Gastrocnemius medialis (tissue), 4 donors: Measurements from ENCODE around the gene CELSR1. TPM values are rescaled to one million over a fixed set of nuclear protein-coding genes. Genes with fewer than 3 reads are reported as not detected.

Experiments used
- ATAC-seq, 2 donors: fragments of 150-250 bp; one replicate each; pipeline ENCODE4 v1.9.1; 2016
- DNase-seq, 2 donors: peaks; one replicate each; pipeline ENCODE4 v3.0.0-alpha.2; 2019
- H3K27ac ChIP-seq, 4 donors: fragments of 200-600 bp; sonication (generic); 1 replicate in 1 of 4; 2 replicates in 3 of 4; pipeline ENCODE4 v1.5.1; 2016 to 2018; ENCODE audit warnings: mild to moderate bottlenecking in 2 of 4, moderate library complexity in 1 of 4
- H3K27me3 ChIP-seq, 3 donors: fragments of 200-600 bp; sonication (generic) in 2 of 3; 1 replicate in 1 of 3; 2 replicates in 2 of 3; pipeline versions ENCODE4 v1.5.1 to v1.6.0; 2016 to 2019; ENCODE audit warnings: mild to moderate bottlenecking in 1 of 3, moderate library complexity in 1 of 3
- H3K36me3 ChIP-seq, 2 donors: fragments of 200-600 bp; sonication (generic) in 1 of 2; one replicate each; pipeline ENCODE4 v1.5.1; 2017 to 2018
- H3K4me1 ChIP-seq, 2 donors: fragments of 200-600 bp; sonication (generic) in 1 of 2; one replicate each; pipeline ENCODE4 v1.5.1; 2016 to 2017; ENCODE audit warnings: mild to moderate bottlenecking in 2 of 2
- H3K4me3 ChIP-seq, 4 donors: fragments of 200-600 bp; sonication (generic) in 3 of 4; 1 replicate in 1 of 4; 2 replicates in 3 of 4; pipeline ENCODE4 v1.5.1; 2016 to 2019; ENCODE audit warnings: mild to moderate bottlenecking in 2 of 4
- H3K9me3 ChIP-seq, 3 donors: fragments of 200-600 bp; sonication (generic) in 2 of 3; 1 replicate in 1 of 3; 2 replicates in 2 of 3; pipeline ENCODE4 v1.5.1; 2016 to 2019
- POLR2A ChIP-seq, 2 donors: fragments of 450-650 bp; IDR thresholded peaks; one replicate each; pipeline ENCODE4 v1.6.1; 2017; ENCODE audit warnings: antibody characterized with exemption in 2 of 2, mild to moderate bottlenecking in 2 of 2, moderate library complexity in 2 of 2
- in situ Hi-C, 4 donors: fragments of 200-750 bp; cut with MboI; loops; one replicate each; pipeline versions ENCODE4 v1.15.0 to v1.8.0; 2017; ENCODE audit warnings: low sequenced_read_pairs in 4 of 4
- intact Hi-C: fragments of 100-400 bp; cut with DNase I; formaldehyde crosslinking; loops from one replicate; pipeline ENCODE4 v1.15.1; 2023; ENCODE audit warnings: low total_unique reads
- total RNA-seq, 4 donors: library from RNA; depleted of rRNA; stranded (reverse); fragments of >200 nt; gene quantifications; one replicate each; pipeline versions ENCODE4 v1.1.0 to v1.2.3, GENCODE V29; 2016
- TF ChIP-seq, protein P1 (sequence below), 5 experiments: fragments of 450-650 bp in 3 of 5; fragments of 200-600 bp in 2 of 5; sonication (generic) in 2 of 5; IDR thresholded peaks in 4 of 5; conservative IDR thresholded peaks in 1 of 5; 1 replicate in 4 of 5; 2 replicates in 1 of 5; pipeline ENCODE4 v1.5.1; 2016 to 2019; ENCODE audit warnings: antibody characterized with exemption in 5 of 5, mild to moderate bottlenecking in 3 of 5, moderate library complexity in 3 of 5

The CELSR1 gene
- total RNA-seq, 4 donors from 2014 or later: 0.10 to 1.5 (median 0.87) TPM

DNA sequence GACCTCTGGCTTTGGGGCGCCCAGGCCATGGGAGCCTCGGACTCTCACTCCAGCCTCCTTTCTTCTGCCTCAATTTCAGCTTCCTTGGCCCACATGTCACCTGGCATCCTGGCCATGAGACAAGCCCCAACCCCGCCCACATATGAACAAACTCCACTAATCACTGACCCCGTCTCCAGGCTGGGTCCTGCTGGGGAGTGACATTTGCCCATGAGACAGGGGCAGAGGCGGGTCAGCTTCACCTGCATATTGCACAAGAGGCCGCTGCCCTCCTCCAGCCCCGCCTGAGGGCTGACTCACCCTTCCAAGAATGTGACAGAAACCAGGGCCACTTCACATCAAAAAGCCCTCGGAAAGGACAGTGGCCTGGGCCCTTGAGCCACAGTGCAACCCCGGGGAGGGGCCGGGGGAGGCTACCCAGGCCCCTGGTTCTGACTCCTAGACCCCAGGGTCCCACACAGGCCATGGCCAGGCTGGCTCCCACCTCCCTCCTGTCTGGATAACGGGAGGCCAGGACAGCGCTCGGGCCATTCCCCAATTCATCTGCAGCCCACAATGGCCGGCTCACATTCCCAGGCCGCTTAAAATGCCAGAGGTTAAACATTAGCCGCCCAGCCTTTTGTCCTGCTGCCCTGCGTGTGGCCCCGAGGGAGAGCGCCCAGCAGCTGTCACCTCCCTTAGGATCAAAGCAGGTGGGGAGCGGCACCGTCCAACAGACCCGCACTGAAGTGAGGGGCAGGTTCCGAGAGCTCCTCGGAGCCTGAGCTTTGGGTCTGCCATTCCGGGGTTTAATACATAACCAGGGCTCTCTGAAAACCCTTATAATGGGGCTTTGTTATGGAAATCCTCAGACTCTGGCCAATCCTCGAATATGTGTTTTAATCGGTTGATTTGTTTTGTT, 159.6 kb downstream of the CELSR1 start:
- intact Hi-C loops (no loop called here), in situ Hi-C loops (loop anchor here in 1 of 4 donors (25.0 kb wide), 1 partner anchor 160 kb away; the partner anchor contains the start of gene CELSR1)
- DNase-seq: peak in 1 of 2 donors; percentile 61
- TF ChIP-seq, protein P1, sequence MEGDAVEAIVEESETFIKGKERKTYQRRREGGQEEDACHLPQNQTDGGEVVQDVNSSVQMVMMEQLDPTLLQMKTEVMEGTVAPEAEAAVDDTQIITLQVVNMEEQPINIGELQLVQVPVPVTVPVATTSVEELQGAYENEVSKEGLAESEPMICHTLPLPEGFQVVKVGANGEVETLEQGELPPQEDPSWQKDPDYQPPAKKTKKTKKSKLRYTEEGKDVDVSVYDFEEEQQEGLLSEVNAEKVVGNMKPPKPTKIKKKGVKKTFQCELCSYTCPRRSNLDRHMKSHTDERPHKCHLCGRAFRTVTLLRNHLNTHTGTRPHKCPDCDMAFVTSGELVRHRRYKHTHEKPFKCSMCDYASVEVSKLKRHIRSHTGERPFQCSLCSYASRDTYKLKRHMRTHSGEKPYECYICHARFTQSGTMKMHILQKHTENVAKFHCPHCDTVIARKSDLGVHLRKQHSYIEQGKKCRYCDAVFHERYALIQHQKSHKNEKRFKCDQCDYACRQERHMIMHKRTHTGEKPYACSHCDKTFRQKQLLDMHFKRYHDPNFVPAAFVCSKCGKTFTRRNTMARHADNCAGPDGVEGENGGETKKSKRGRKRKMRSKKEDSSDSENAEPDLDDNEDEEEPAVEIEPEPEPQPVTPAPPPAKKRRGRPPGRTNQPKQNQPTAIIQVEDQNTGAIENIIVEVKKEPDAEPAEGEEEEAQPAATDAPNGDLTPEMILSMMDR (IDR thresholded peaks at IDR 0.05 in 4 of 5, conservative IDR thresholded peaks at IDR 0.05 in 1 of 5): no peak
- no peak for TF ChIP-seq POLR2A (IDR thresholded peaks at IDR 0.05)
- H3K4me1 ChIP-seq: no peaks in the 10 kb centered on the region
- H3K9me3 ChIP-seq: no peaks in the 10 kb centered on the region
- no peaks in the 10 kb centered on the region for H3K36me3 ChIP-seq
- H3K27ac ChIP-seq: peak overlapping the region in 2 of 4 donors; percentile 27 to 30
- H3K27me3 ChIP-seq: no peaks in the 10 kb centered on the region
- H3K4me3 ChIP-seq: no peak overlapping the region
- peak in 1 of 2 donors; percentile 63 for ATAC-seq

GRCh38 chr22:46376908-46377524, 160.4 kb downstream of the CELSR1 start:
- Histone ChIP-seq H3K4me1 (no peaks in the 10 kb centered on the region), H3K4me3 (no peak overlapping the region), H3K27me3 (no peaks in the 10 kb centered on the region), H3K27ac (no peak overlapping the region), H3K36me3 (no peaks in the 10 kb centered on the region), H3K9me3 (no peaks in the 10 kb centered on the region)
- TF ChIP-seq, protein P1 (IDR thresholded peaks at IDR 0.05 in 4 of 5, conservative IDR thresholded peaks at IDR 0.05 in 1 of 5): no peak
- TF ChIP-seq POLR2A (IDR thresholded peaks at IDR 0.05): no peak
- ATAC-seq: peak in 1 of 2 donors; percentile 74
- DNase-seq: no peak
- intact Hi-C loops (no loop called here), in situ Hi-C loops (loop anchor here in 1 of 4 donors (25.0 kb wide), 1 partner anchor 160 kb away; the partner anchor contains the start of gene CELSR1)

GRCh38 chr22:46376111-46376510, 161.3 kb downstream of the CELSR1 start:
- Histone ChIP-seq H3K27ac (no peak overlapping the region), H3K36me3 (no peaks in the 10 kb centered on the region), H3K4me1 (no peaks in the 10 kb centered on the region), H3K27me3 (no peaks in the 10 kb centered on the region), H3K9me3 (no peaks in the 10 kb centered on the region), H3K4me3 (no peak overlapping the region)
- DNase-seq: no peak
- in situ Hi-C loops: loop anchor here in 1 of 4 donors (25.0 kb wide), 1 partner anchor 161 kb away; the partner anchor contains the start of gene CELSR1
- ATAC-seq: no peak
- no peak for TF ChIP-seq POLR2A (IDR thresholded peaks at IDR 0.05)
- TF ChIP-seq, protein P1 (IDR thresholded peaks at IDR 0.05 in 4 of 5, conservative IDR thresholded peaks at IDR 0.05 in 1 of 5): no peak
- intact Hi-C loops: no loop called here

GRCh38 chr22:46374663-46375474, 162.6 kb downstream of the CELSR1 start:
- ATAC-seq (no peak), DNase-seq (no peak)
- intact Hi-C loops (no loop called here), in situ Hi-C loops (loop anchor here in 2 of 4 donors (25.0 kb wide), 1 partner anchor 162 kb away; the partner anchor contains the start of gene CELSR1 (in 2 of the 2))
- H3K27ac ChIP-seq: no peak overlapping the region
- H3K4me1 ChIP-seq: no peaks in the 10 kb centered on the region
- TF ChIP-seq, protein P1 (IDR thresholded peaks at IDR 0.05 in 4 of 5, conservative IDR thresholded peaks at IDR 0.05 in 1 of 5): no peak
- TF ChIP-seq POLR2A (IDR thresholded peaks at IDR 0.05): no peak
- H3K27me3 ChIP-seq: no peaks in the 10 kb centered on the region
- no peaks in the 10 kb centered on the region for H3K9me3 ChIP-seq
- H3K36me3 ChIP-seq: no peaks in the 10 kb centered on the region
- H3K4me3 ChIP-seq: no peak overlapping the region
